Stimulated activated naive B cell treated with anti-CD40 and anti-IgM and Interleukin-4, amounts not matched to agents 10 μg/mL and 1 μg/mL and 100 μg/mL, for 72 hours (primary cell): Measurements from ENCODE around the gene BIVM.

ENCODE experiments used
- ATAC-seq, 2 donors: fragments of 150-1000 bp; cut with Tn5 transposase; replicated peaks; 2 replicates each; pipeline ENCODE4 v1.10.0; 2021; ENCODE audit warnings: moderate library complexity in 1 of 2
- DNase-seq: peaks from one replicate; pipeline ENCODE4 v3.0.0; 2021
- H3K27ac Mint-ChIP-seq: one replicate; pipeline ENCODE4 v1.8.0; 2022; ENCODE audit warnings: mild to moderate bottlenecking, mixed read lengths
- H3K27me3 Mint-ChIP-seq, 2 donors: one replicate each; pipeline ENCODE4 v1.8.0; 2022; ENCODE audit warnings: mixed read lengths in 2 of 2
- H3K36me3 Mint-ChIP-seq, 2 donors: one replicate each; pipeline ENCODE4 v1.8.0; 2022; ENCODE audit warnings: mixed read lengths in 2 of 2, mild to moderate bottlenecking in 1 of 2
- H3K4me1 Mint-ChIP-seq, 2 donors: one replicate each; pipeline ENCODE4 v1.8.0; 2022; ENCODE audit warnings: mixed read lengths in 2 of 2, mild to moderate bottlenecking in 1 of 2
- H3K4me3 Mint-ChIP-seq, 2 donors: one replicate each; pipeline ENCODE4 v1.8.0; 2022; ENCODE audit warnings: mild to moderate bottlenecking in 2 of 2, mixed read lengths in 2 of 2, moderate library complexity in 1 of 2
- H3K9me3 Mint-ChIP-seq, 2 donors: one replicate each; pipeline ENCODE4 v1.8.0; 2022; ENCODE audit warnings: mixed read lengths in 2 of 2, mild to moderate bottlenecking in 1 of 2

Gene BIVM

GRCh38 chr13:102798581-102799425 is at the start of gene BIVM, which contains the start of gene POGLUT2:
Gene BIVM, plus strand, starts transcription at chr13:102799119. Its CDS starts 8,149 bp downstream, at chr13:102807268.
Gene POGLUT2, minus strand, starts transcription at chr13:102798976. Its CDS starts 306 bp downstream, at chr13:102798670.
- Mint-ChIP-seq H3K27me3 (peaks cover 20 to 22% of the 10 kb centered on the region in 2 donors), H3K36me3 (peaks cover 0 to 2% of the 10 kb centered on the region in 2 donors), H3K4me1 (peaks cover 8 to 37% of the 10 kb centered on the region in 2 donors), H3K9me3 (no peaks in the 10 kb centered on the region), H3K27ac (peak within 1 kb of the TSS; percentile 90), H3K4me3 (peak within 1 kb of the TSS; percentile 91 to 97)
- DNase-seq (peak; percentile 76), ATAC-seq (peak; percentile 83 to 84)

GRCh38 chr13:102751886-102752285 is 47.0 kb upstream of the BIVM start:
- Mint-ChIP-seq H3K9me3 (peaks cover 9% of the 10 kb centered on the region in 2 donors), H3K27ac (no peak overlapping the region), H3K27me3 (peaks cover 12 to 14% of the 10 kb centered on the region in 2 donors), H3K36me3 (peaks cover 2 to 24% of the 10 kb centered on the region in 2 donors), H3K4me1 (no peaks in the 10 kb centered on the region), H3K4me3 (no peak overlapping the region)
- ATAC-seq (no peak), DNase-seq (no peak)

DNA sequence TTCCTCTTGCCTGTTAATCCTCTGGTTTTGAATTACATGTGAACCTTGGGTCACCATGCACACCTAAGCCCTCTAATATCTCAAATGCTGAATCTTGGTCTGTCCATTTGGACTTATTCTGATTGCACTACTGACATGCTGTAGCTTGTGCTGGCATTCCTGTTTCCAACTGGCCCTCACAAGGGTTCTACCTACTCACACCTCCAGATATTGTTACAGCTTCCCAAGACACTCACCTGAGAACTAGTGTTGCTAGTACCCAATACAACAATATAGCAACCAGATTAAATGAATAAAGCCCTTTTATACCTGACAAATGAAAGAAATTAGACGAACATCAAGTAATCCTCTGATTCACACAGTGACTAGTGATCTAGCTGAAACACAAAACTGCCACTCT is 41.9 kb upstream of the BIVM start:
- Mint-ChIP-seq H3K9me3 (peaks cover 3 to 5% of the 10 kb centered on the region in 2 donors), H3K36me3 (peaks cover 2 to 4% of the 10 kb centered on the region in 2 donors), H3K4me1 (no peaks in the 10 kb centered on the region), H3K27me3 (no peaks in the 10 kb centered on the region), H3K27ac (no peak overlapping the region), H3K4me3 (no peak overlapping the region)
- no peak for ATAC-seq
- DNase-seq = no peak

- Mint-ChIP-seq H3K27ac (no peak overlapping the region), H3K4me3 (no peak overlapping the region), H3K9me3 (no peaks in the 10 kb centered on the region), H3K36me3 (no peaks in the 10 kb centered on the region), H3K27me3 (no peaks in the 10 kb centered on the region), H3K4me1 (no peaks in the 10 kb centered on the region)
- ATAC-seq = no peak
- no peak for DNase-seq
Observed at GRCh38 chr13:102758842-102759241, 40.1 kb upstream of the BIVM start.

DNA sequence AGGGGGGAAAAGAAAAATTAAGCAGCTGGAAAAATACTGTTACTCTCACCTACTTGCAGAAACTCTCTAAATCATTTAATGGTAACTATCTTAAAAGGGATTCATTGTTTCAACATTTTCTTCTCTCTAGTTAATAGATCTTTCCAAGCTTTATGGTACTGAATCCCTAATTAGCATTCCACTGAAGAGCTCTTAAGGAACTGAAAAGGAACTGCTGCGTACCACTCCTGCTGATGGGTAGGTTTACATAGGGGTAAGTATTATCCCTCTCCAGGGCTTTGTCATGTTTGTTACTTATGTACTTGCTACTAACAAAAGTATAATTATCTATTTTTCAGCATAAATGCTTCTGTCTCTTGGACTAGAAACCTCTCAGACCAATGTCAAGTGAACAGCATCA is 37.8 kb upstream of the BIVM start:
- no peak for ATAC-seq
- no peak for DNase-seq
- Mint-ChIP-seq H3K27me3 (no peaks in the 10 kb centered on the region), H3K4me1 (no peaks in the 10 kb centered on the region), H3K27ac (no peak overlapping the region), H3K36me3 (no peaks in the 10 kb centered on the region), H3K4me3 (no peak overlapping the region), H3K9me3 (no peaks in the 10 kb centered on the region)

DNA sequence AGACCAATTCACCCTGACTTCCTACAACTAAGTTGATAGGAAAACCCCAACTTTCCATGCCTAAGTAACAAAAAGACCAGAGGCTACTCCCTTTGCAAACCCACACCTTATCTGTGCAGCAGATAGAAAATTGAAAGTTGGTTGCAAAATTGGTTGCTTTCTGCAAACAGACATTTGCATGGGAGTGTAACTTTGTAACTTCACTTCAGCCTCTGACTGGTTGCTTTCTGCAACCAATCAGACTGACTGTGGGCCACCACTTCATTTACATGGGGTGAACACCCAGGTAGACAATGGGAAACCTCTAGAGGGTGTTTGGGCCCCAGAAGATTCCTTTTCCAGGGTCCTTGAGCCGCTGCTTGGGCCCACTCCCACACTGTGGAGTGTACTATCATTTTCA is 35.2 kb upstream of the BIVM start:
- no peaks in the 10 kb centered on the region for H3K36me3 Mint-ChIP-seq

GRCh38 chr13:102768909-102769308 is 30.0 kb upstream of the BIVM start:
- H3K4me3 Mint-ChIP-seq = no peak overlapping the region
- no peak overlapping the region for H3K27ac Mint-ChIP-seq
- ATAC-seq (no peak), DNase-seq (no peak)
- peaks cover 16 to 35% of the 10 kb centered on the region in 2 donors for H3K4me1 Mint-ChIP-seq
- H3K27me3 Mint-ChIP-seq = no peaks in the 10 kb centered on the region
- no peaks in the 10 kb centered on the region for H3K9me3 Mint-ChIP-seq
- H3K36me3 Mint-ChIP-seq = peaks cover 0 to 10% of the 10 kb centered on the region in 2 donors

More for the DNA sequence above, 35.2 kb upstream of the BIVM start:
- Mint-ChIP-seq H3K27me3 (no peaks in the 10 kb centered on the region), H3K4me1 (no peaks in the 10 kb centered on the region), H3K27ac (no peak overlapping the region), H3K4me3 (no peak overlapping the region), H3K9me3 (no peaks in the 10 kb centered on the region)
- no peak for DNase-seq
- no peak for ATAC-seq

DNA sequence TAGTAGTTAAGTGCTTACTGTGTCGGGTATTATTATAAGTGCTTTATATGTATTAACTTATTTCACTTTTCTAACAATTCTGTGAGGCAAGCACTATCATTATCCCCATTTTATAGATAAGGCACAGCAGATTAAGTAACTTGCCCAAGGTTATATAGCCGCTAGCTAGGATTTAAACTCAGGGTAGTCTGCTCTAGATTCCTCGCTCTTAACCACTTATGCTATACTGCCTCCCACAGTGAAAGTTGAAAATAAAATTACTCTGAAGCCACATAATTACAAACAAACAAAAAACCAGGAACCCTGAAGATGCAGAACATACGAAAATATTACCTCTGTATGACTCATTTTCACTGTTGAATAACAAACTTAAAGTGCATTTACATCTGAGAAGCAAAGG is 29.2 kb upstream of the BIVM start:
- H3K4me3 Mint-ChIP-seq = no peak overlapping the region
- H3K27me3 Mint-ChIP-seq = no peaks in the 10 kb centered on the region
- H3K36me3 Mint-ChIP-seq = peaks cover 0 to 11% of the 10 kb centered on the region in 2 donors
- no peaks in the 10 kb centered on the region for H3K9me3 Mint-ChIP-seq
- H3K27ac Mint-ChIP-seq = no peak overlapping the region
- no peak for ATAC-seq
- DNase-seq = no peak
- H3K4me1 Mint-ChIP-seq = peaks cover 18 to 42% of the 10 kb centered on the region in 2 donors

GRCh38 chr13:102770435-102770834 is 28.5 kb upstream of the BIVM start:
- Mint-ChIP-seq H3K4me3 (no peak overlapping the region), H3K9me3 (no peaks in the 10 kb centered on the region), H3K4me1 (peaks cover 21 to 43% of the 10 kb centered on the region in 2 donors), H3K36me3 (peaks cover 0 to 11% of the 10 kb centered on the region in 2 donors), H3K27me3 (no peaks in the 10 kb centered on the region), H3K27ac (no peak overlapping the region)
- DNase-seq = no peak
- ATAC-seq = no peak

DNA sequence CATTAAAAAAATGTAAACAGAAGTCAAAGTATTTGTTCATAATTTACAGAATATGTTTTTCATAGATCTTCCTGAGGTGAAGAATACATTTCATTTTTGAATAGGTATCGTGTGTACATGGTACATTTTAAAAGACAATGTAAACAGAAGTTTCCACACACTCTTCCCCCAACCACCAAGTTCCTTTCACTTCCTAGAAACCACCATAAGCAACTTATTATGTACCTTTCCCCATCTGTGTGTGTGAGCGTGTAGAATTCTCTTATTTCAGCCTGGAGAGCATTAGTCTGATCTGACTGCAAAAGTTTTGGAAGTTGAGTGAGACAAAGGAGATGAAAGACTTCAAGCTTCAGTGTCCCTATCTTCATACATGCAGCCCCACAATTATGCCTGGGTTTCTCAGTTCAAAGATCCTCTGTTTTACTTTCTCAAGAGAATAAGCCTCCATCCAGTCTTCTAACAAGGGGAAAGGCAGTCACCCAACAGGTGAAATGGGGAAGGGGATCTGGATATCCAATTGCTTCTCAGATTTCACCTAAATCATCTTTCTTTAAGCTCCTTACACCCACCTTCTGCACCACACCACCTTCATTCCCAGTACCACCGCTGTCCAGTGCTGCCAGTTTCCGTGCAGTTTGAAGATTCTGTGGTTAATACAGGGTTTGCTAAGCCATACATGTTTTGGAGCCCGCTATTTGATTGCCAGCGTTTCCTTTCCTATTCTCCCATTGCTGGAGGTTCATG is 27.4 kb upstream of the BIVM start:
- H3K4me1 Mint-ChIP-seq = peaks cover 21 to 43% of the 10 kb centered on the region in 2 donors
- H3K27me3 Mint-ChIP-seq = no peaks in the 10 kb centered on the region
- H3K4me3 Mint-ChIP-seq = peak overlapping the region; percentile 10 to 41
- DNase-seq (no peak), ATAC-seq (no peak)
- H3K9me3 Mint-ChIP-seq = no peaks in the 10 kb centered on the region
- peaks cover 0 to 11% of the 10 kb centered on the region in 2 donors for H3K36me3 Mint-ChIP-seq
- no peak overlapping the region for H3K27ac Mint-ChIP-seq

GRCh38 chr13:102772042-102772425 is 26.9 kb upstream of the BIVM start:
- Mint-ChIP-seq H3K4me3 (peak overlapping the region; percentile 32 to 93), H3K27ac (no peak overlapping the region), H3K9me3 (no peaks in the 10 kb centered on the region), H3K4me1 (peaks cover 21 to 43% of the 10 kb centered on the region in 2 donors), H3K36me3 (peaks cover 0 to 11% of the 10 kb centered on the region in 2 donors), H3K27me3 (no peaks in the 10 kb centered on the region)
- DNase-seq (no peak), ATAC-seq (no peak)

DNA sequence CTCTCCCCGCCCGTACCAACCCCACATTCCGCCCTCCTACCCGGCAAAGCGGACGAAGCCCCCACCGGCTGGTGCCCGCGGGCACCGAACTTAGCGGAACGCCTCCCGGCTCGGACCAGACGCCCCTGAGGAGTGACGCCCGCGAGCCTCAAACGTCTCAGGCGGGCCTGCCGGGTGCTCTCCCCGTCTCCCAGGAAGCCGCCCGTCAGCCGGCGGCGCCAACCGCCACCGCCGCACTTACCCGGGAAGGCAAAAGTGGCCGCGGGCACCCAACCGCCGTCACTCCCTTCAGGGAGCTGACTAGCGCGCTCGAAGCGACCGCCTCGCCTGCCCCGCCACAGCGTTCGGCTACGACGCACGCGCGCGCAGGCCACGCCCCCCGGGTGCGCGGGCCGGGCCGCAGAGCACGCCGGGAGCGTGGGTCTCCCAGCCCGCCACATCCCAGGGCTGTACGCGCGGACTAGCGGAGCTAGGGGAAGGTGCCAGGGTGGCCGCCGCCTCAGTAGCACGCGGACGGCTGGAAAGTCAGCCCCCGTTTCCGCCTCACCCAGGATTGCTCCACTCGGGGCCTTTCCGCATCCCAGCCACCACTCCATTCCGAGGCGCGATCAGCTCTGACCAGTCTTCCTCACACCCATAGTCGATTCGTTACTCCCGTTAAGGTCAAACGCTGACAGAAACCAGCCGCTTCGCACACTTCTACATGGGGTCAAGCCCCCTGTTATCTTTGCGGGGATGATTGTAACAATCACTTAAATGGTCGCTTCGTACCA is 25.3 kb upstream of the BIVM start, which contains the start of gene TEX30:
TEX30 (minus strand) TSS at position 346 of the 773 bp plus-strand sequence. CDS start 3,760 bp downstream, outside the sequence.
- Mint-ChIP-seq H3K9me3 (no peaks in the 10 kb centered on the region), H3K4me1 (peaks cover 21 to 43% of the 10 kb centered on the region in 2 donors), H3K4me3 (peak within 1 kb of the TSS; percentile 84 to 93), H3K27ac (peak within 1 kb of the TSS; percentile 95), H3K36me3 (peaks cover 0 to 11% of the 10 kb centered on the region in 2 donors), H3K27me3 (no peaks in the 10 kb centered on the region)
- DNase-seq (peak; percentile 86), ATAC-seq (peak; percentile 93 to 95)

- Mint-ChIP-seq H3K27ac (peak overlapping the region; percentile 95), H3K27me3 (no peaks in the 10 kb centered on the region), H3K4me1 (peaks cover 21 to 43% of the 10 kb centered on the region in 2 donors), H3K36me3 (peaks cover 0 to 11% of the 10 kb centered on the region in 2 donors), H3K4me3 (peak overlapping the region; percentile 84 to 93), H3K9me3 (no peaks in the 10 kb centered on the region)
- ATAC-seq = no peak
- DNase-seq = no peak
Observed at GRCh38 chr13:102774214-102774568, 24.7 kb upstream of the BIVM start.
